SK-N-SH treated with all-trans-retinoic acid at 6 μM for 48 hours (cell line): Measurements from ENCODE around the gene TTC7B.

ENCODE experiments used
- ATAC-seq: fragments of 200-7000 bp; cut with Tn5 transposase; 3 replicates; pipeline ENCODE4 v1.9.1; 2020; ENCODE audit warnings: mild to moderate bottlenecking, moderate library complexity
- ARNTL ChIP-seq: fragments of 450-650 bp; formaldehyde crosslinking; IDR thresholded peaks from 2 replicates; pipeline ENCODE4 v1.5.0; 2020; ENCODE audit warnings: low read depth, mild to moderate bottlenecking, moderate library complexity, borderline replicate concordance
- BACH2 ChIP-seq: fragments of 250-450 bp; sonication (Bioruptor Pico); IDR thresholded peaks from 2 replicates; pipeline ENCODE4 v1.9.0; 2021; ENCODE audit warnings: mild to moderate bottlenecking, borderline replicate concordance
- CSDC2 ChIP-seq: fragments of 250-450 bp; sonication (Bioruptor Pico); IDR thresholded peaks from 2 replicates; pipeline ENCODE4 v1.5.0; 2020; ENCODE audit warnings: mild to moderate bottlenecking, moderate library complexity
- ESRRG ChIP-seq: fragments of 250-450 bp; sonication (Bioruptor Pico); IDR thresholded peaks from 2 replicates; pipeline ENCODE4 v1.6.1; 2021; ENCODE audit warnings: mild to moderate bottlenecking
- GLIS3 ChIP-seq: fragments of 250-450 bp; sonication (Bioruptor Pico); IDR thresholded peaks from 2 replicates; pipeline ENCODE4 v1.5.0; 2020; ENCODE audit warnings: mild to moderate bottlenecking, moderate library complexity
- PATZ1 ChIP-seq: fragments of 250-450 bp; sonication (Bioruptor Pico); IDR thresholded peaks from 2 replicates; pipeline ENCODE4 v1.8.0; 2020; ENCODE audit warnings: mild to moderate bottlenecking, moderate library complexity, borderline replicate concordance
- POU6F1 ChIP-seq: fragments of 250-450 bp; sonication (Bioruptor Pico); IDR thresholded peaks from 2 replicates; pipeline ENCODE4 v1.8.0; 2021; ENCODE audit warnings: low read depth, mild to moderate bottlenecking, moderate library complexity, borderline replicate concordance
- PPARA ChIP-seq: fragments of 250-450 bp; sonication (Bioruptor Pico); IDR thresholded peaks from 2 replicates; pipeline ENCODE4 v1.5.0; 2020; ENCODE audit warnings: mild to moderate bottlenecking, borderline replicate concordance
- SNAI2 ChIP-seq: fragments of 250-450 bp; sonication (Bioruptor Pico); IDR thresholded peaks from 2 replicates; pipeline ENCODE4 v1.5.0; 2020; ENCODE audit warnings: mild to moderate bottlenecking, moderate library complexity
- TCF4 ChIP-seq: fragments of 250-450 bp; sonication (Bioruptor Pico); IDR thresholded peaks from 2 replicates; pipeline ENCODE4 v1.8.0; 2021; ENCODE audit warnings: mild to moderate bottlenecking, moderate library complexity, borderline replicate concordance
- TOX ChIP-seq: fragments of 250-450 bp; sonication (Bioruptor Pico); IDR thresholded peaks from 2 replicates; pipeline ENCODE4 v1.8.0; 2021; ENCODE audit warnings: mild to moderate bottlenecking, moderate library complexity, borderline replicate concordance
- ZC3H10 ChIP-seq: fragments of 250-450 bp; sonication (Bioruptor Pico); IDR thresholded peaks from 2 replicates; pipeline ENCODE4 v1.5.1; 2021; ENCODE audit warnings: mild to moderate bottlenecking, moderate library complexity
- ZFP3 ChIP-seq: fragments of 250-450 bp; sonication (Bioruptor Pico); IDR thresholded peaks from 2 replicates; pipeline ENCODE4 v1.5.0; 2020; ENCODE audit warnings: mild to moderate bottlenecking, moderate library complexity
- ZFP30 ChIP-seq: fragments of 450-650 bp; formaldehyde crosslinking; IDR thresholded peaks from 2 replicates; pipeline ENCODE4 v1.5.0; 2022; ENCODE audit warnings: mild to moderate bottlenecking, moderate library complexity
- ZNF565 ChIP-seq: fragments of 450-650 bp; formaldehyde crosslinking; conservative IDR thresholded peaks from 2 replicates; pipeline ENCODE4 v1.5.0; 2020; ENCODE audit warnings: low read depth, mild to moderate bottlenecking, moderate library complexity
- ZNF70 ChIP-seq: fragments of 450-650 bp; formaldehyde crosslinking; IDR thresholded peaks from 2 replicates; pipeline ENCODE4 v1.5.0; 2020; ENCODE audit warnings: mild to moderate bottlenecking, moderate library complexity
- ZNF8 ChIP-seq: fragments of 450-650 bp; formaldehyde crosslinking; IDR thresholded peaks from 2 replicates; pipeline ENCODE4 v1.5.0; 2020; ENCODE audit warnings: mild to moderate bottlenecking, moderate library complexity
- TF ChIP-seq, protein P1 (sequence below): fragments of 250-450 bp; sonication (Bioruptor Pico); IDR thresholded peaks from 2 replicates; pipeline ENCODE4 v1.5.1; 2020; ENCODE audit warnings: low read depth, mild to moderate bottlenecking, moderate library complexity
- TF ChIP-seq, protein P2 (sequence below): fragments of 250-450 bp; sonication (Bioruptor Pico); IDR thresholded peaks from 2 replicates; pipeline ENCODE4 v1.5.0; 2020; ENCODE audit warnings: mild to moderate bottlenecking, moderate library complexity

TTC7B gene

GRCh38 chr14:90559811-90560492 is 256.3 kb downstream of the TTC7B start:
- TF ChIP-seq ARNTL (no peak), ZNF70 (CRISPR knock-in tag) (no peak), BACH2 (CRISPR knock-in tag) (no peak), ZFP30 (no peak), PPARA (CRISPR knock-in tag) (no peak), CSDC2 (CRISPR knock-in tag) (no peak), ZC3H10 (CRISPR knock-in tag) (no peak), TOX (CRISPR knock-in tag) (no peak), ESRRG (CRISPR knock-in tag) (no peak), PATZ1 (CRISPR knock-in tag) (no peak), POU6F1 (CRISPR knock-in tag) (no peak), TCF4 (CRISPR knock-in tag) (no peak), ZNF8 (no peak), ZNF565 (CRISPR knock-in tag) (no peak), ZFP3 (CRISPR knock-in tag) (no peak), SNAI2 (CRISPR knock-in tag) (no peak)
- TF ChIP-seq, protein P1, sequence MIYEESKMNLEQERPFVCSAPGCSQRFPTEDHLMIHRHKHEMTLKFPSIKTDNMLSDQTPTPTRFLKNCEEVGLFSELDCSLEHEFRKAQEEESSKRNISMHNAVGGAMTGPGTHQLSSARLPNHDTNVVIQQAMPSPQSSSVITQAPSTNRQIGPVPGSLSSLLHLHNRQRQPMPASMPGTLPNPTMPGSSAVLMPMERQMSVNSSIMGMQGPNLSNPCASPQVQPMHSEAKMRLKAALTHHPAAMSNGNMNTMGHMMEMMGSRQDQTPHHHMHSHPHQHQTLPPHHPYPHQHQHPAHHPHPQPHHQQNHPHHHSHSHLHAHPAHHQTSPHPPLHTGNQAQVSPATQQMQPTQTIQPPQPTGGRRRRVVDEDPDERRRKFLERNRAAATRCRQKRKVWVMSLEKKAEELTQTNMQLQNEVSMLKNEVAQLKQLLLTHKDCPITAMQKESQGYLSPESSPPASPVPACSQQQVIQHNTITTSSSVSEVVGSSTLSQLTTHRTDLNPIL = no peak
- TF ChIP-seq, protein P2, sequence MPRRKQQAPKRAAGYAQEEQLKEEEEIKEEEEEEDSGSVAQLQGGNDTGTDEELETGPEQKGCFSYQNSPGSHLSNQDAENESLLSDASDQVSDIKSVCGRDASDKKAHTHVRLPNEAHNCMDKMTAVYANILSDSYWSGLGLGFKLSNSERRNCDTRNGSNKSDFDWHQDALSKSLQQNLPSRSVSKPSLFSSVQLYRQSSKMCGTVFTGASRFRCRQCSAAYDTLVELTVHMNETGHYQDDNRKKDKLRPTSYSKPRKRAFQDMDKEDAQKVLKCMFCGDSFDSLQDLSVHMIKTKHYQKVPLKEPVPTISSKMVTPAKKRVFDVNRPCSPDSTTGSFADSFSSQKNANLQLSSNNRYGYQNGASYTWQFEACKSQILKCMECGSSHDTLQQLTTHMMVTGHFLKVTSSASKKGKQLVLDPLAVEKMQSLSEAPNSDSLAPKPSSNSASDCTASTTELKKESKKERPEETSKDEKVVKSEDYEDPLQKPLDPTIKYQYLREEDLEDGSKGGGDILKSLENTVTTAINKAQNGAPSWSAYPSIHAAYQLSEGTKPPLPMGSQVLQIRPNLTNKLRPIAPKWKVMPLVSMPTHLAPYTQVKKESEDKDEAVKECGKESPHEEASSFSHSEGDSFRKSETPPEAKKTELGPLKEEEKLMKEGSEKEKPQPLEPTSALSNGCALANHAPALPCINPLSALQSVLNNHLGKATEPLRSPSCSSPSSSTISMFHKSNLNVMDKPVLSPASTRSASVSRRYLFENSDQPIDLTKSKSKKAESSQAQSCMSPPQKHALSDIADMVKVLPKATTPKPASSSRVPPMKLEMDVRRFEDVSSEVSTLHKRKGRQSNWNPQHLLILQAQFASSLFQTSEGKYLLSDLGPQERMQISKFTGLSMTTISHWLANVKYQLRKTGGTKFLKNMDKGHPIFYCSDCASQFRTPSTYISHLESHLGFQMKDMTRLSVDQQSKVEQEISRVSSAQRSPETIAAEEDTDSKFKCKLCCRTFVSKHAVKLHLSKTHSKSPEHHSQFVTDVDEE (CRISPR knock-in tag) = no peak
- no peak for ATAC-seq

GRCh38 chr14:90558983-90559590 is 257.1 kb downstream of the TTC7B start:
- no peak for ATAC-seq
- TF ChIP-seq CSDC2 (CRISPR knock-in tag) (no peak), PATZ1 (CRISPR knock-in tag) (no peak), PPARA (CRISPR knock-in tag) (no peak), TOX (CRISPR knock-in tag) (no peak), GLIS3 (CRISPR knock-in tag) (no peak), TCF4 (CRISPR knock-in tag) (no peak), ZFP3 (CRISPR knock-in tag) (no peak)
